ENCODE measurements around the gene GAN. TPM values are rescaled to one million over a fixed set of nuclear protein-coding genes. Genes with fewer than 3 reads are reported as not detected.

Gene GAN
- total and polyA plus RNA-seq, 9 of the 15 experiments (the other 6 are each of a cell fraction or from before 2014, with no cell fraction given) = 0.83 to 15.1 (median 5.2) TPM

DNA sequence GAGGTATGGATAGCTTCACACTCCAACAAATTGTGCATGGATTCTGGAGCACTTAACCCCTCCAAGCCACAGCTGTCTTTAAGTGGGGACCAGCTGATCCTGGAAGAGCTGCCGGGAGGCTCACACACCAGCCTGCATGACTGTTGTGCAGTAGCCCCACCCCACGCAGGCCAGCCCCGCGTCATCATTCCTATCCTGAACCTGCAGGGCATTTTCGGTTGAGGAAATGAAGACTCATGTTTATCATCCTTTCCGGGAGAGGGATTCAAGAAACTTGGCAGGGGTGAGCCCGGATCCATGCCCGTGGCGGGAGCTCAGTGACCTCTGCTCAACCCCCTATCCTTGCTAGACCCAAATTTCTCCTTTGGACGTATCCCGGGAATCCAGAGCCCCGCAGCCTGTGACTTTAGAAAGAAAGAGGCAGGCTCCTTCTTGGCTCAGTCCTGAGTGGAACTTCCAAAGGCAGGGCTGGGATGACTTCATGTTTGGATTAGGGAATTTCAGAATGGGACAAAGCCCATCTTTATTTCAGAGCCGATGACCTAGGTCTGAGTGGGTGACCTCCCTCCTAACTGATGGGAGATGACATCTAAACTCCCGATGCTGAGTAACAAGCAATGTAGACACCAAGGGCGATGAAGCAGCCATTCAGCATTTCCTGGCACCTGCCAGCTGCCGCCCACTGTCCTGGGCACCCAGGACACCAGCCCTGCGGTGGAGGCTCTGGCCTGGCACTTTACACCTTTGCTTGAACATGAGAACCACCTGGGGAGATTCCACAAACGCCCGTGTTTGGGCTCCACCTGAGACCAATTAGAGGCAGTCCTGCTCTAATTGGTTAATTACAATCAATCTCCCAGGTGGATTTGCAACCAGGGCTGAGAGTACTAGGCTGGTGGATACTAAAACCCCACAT lies 86.5 kb downstream of the GAN start (continued):
- TF ChIP-seq, protein P1, sequence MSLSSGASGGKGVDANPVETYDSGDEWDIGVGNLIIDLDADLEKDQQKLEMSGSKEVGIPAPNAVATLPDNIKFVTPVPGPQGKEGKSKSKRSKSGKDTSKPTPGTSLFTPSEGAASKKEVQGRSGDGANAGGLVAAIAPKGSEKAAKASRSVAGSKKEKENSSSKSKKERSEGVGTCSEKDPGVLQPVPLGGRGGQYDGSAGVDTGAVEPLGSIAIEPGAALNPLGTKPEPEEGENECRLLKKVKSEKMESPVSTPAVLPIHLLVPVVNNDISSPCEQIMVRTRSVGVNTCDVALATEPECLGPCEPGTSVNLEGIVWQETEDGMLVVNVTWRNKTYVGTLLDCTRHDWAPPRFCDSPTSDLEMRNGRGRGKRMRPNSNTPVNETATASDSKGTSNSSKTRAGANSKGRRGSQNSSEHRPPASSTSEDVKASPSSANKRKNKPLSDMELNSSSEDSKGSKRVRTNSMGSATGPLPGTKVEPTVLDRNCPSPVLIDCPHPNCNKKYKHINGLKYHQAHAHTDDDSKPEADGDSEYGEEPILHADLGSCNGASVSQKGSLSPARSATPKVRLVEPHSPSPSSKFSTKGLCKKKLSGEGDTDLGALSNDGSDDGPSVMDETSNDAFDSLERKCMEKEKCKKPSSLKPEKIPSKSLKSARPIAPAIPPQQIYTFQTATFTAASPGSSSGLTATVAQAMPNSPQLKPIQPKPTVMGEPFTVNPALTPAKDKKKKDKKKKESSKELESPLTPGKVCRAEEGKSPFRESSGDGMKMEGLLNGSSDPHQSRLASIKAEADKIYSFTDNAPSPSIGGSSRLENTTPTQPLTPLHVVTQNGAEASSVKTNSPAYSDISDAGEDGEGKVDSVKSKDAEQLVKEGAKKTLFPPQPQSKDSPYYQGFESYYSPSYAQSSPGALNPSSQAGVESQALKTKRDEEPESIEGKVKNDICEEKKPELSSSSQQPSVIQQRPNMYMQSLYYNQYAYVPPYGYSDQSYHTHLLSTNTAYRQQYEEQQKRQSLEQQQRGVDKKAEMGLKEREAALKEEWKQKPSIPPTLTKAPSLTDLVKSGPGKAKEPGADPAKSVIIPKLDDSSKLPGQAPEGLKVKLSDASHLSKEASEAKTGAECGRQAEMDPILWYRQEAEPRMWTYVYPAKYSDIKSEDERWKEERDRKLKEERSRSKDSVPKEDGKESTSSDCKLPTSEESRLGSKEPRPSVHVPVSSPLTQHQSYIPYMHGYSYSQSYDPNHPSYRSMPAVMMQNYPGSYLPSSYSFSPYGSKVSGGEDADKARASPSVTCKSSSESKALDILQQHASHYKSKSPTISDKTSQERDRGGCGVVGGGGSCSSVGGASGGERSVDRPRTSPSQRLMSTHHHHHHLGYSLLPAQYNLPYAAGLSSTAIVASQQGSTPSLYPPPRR (CRISPR knock-in tag; IDR thresholded peaks at IDR 0.05; ENCODE audit: borderline replicate concordance) = no peak
- peak; percentile 38 for TF ChIP-seq RBBP5 (IDR thresholded peaks at IDR 0.05; ENCODE audit: borderline replicate concordance, insufficient read depth, low read length, poor library complexity, severe bottlenecking)
- TF ChIP-seq, protein P2, sequence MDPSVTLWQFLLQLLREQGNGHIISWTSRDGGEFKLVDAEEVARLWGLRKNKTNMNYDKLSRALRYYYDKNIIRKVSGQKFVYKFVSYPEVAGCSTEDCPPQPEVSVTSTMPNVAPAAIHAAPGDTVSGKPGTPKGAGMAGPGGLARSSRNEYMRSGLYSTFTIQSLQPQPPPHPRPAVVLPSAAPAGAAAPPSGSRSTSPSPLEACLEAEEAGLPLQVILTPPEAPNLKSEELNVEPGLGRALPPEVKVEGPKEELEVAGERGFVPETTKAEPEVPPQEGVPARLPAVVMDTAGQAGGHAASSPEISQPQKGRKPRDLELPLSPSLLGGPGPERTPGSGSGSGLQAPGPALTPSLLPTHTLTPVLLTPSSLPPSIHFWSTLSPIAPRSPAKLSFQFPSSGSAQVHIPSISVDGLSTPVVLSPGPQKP (CRISPR knock-in tag; IDR thresholded peaks at IDR 0.05) = no peak
- TF ChIP-seq, protein P3, sequence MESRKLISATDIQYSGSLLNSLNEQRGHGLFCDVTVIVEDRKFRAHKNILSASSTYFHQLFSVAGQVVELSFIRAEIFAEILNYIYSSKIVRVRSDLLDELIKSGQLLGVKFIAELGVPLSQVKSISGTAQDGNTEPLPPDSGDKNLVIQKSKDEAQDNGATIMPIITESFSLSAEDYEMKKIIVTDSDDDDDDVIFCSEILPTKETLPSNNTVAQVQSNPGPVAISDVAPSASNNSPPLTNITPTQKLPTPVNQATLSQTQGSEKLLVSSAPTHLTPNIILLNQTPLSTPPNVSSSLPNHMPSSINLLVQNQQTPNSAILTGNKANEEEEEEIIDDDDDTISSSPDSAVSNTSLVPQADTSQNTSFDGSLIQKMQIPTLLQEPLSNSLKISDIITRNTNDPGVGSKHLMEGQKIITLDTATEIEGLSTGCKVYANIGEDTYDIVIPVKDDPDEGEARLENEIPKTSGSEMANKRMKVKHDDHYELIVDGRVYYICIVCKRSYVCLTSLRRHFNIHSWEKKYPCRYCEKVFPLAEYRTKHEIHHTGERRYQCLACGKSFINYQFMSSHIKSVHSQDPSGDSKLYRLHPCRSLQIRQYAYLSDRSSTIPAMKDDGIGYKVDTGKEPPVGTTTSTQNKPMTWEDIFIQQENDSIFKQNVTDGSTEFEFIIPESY (CRISPR knock-in tag; IDR thresholded peaks at IDR 0.05) = no peak
- no peak for TF ChIP-seq ZNF766 (CRISPR knock-in tag; conservative IDR thresholded peaks at IDR 0.05)
- no peak for TF ChIP-seq RBM34 (IDR thresholded peaks at IDR 0.05; ENCODE audit: borderline replicate concordance, insufficient read depth, low read length)
- TF ChIP-seq LCOR (CRISPR knock-in tag; IDR thresholded peaks at IDR 0.05) = no peak
- TF ChIP-seq MAZ (CRISPR knock-in tag; conservative IDR thresholded peaks at IDR 0.05 in 1 of 2, IDR thresholded peaks at IDR 0.05 in 1 of 2) = no peak
- TF ChIP-seq CBX8 (IDR thresholded peaks at IDR 0.05; ENCODE audit: borderline replicate concordance, extremely low read depth, low read depth, low read length, poor library complexity, severe bottlenecking) = no peak
- TF ChIP-seq RBFOX2 (IDR thresholded peaks at IDR 0.05; ENCODE audit: low read depth, low read length) = no peak
- TF ChIP-seq XRCC5 (IDR thresholded peaks at IDR 0.05; ENCODE audit: low read depth, low read length) = no peak
- peak; percentile 41 for TF ChIP-seq DACH1 (IDR thresholded peaks at IDR 0.05; ENCODE audit: partially characterized antibody)
- no peak for TF ChIP-seq NR1H2 (CRISPR knock-in tag; IDR thresholded peaks at IDR 0.05)
- no peak for TF ChIP-seq ZNF696 (CRISPR knock-in tag; conservative IDR thresholded peaks at IDR 0.05)
- TF ChIP-seq PHB2 (IDR thresholded peaks at IDR 0.05; ENCODE audit: low read depth) = no peak
- TF ChIP-seq, protein P4, sequence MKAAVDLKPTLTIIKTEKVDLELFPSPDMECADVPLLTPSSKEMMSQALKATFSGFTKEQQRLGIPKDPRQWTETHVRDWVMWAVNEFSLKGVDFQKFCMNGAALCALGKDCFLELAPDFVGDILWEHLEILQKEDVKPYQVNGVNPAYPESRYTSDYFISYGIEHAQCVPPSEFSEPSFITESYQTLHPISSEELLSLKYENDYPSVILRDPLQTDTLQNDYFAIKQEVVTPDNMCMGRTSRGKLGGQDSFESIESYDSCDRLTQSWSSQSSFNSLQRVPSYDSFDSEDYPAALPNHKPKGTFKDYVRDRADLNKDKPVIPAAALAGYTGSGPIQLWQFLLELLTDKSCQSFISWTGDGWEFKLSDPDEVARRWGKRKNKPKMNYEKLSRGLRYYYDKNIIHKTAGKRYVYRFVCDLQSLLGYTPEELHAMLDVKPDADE (conservative IDR thresholded peaks at IDR 0.05; ENCODE audit: control insufficient read depth, low read depth, low read length) = no peak
